Measurements from ENCODE around the gene UQCC5. TPM values are rescaled to one million over a fixed set of nuclear protein-coding genes. Genes with fewer than 3 reads are reported as not detected.

Gene UQCC5
- total RNA-seq, 1 donor from 2014 or later, result 22.8 TPM

- no peak for DNase-seq (ENCODE audit: extremely low spot score, unreplicated experiment)
- no peaks in the 10 kb centered on the region for H3K36me3 Mint-ChIP-seq
- no peak overlapping the region for H3K27ac Mint-ChIP-seq
- no peaks in the 10 kb centered on the region for H3K27me3 Mint-ChIP-seq
- no peaks in the 10 kb centered on the region for H3K9me3 Mint-ChIP-seq
- no peaks in the 10 kb centered on the region for H3K4me1 Mint-ChIP-seq (ENCODE audit: unreplicated experiment)
- TF ChIP-seq CTCF (conservative IDR thresholded peaks at IDR 0.05), result no peak
- H3K4me3 Mint-ChIP-seq, result no peak overlapping the region
Measured at GRCh38 chr3:52502808-52503350, 33.5 kb upstream of the UQCC5 start.

GRCh38 chr3:52503788-52504424 lies 32.5 kb upstream of the UQCC5 start:
- H3K27ac Mint-ChIP-seq, result no peak overlapping the region
- no peak for DNase-seq (ENCODE audit: extremely low spot score, unreplicated experiment)
- no peak for TF ChIP-seq CTCF (conservative IDR thresholded peaks at IDR 0.05)
- no peaks in the 10 kb centered on the region for H3K36me3 Mint-ChIP-seq
- no peaks in the 10 kb centered on the region for H3K4me1 Mint-ChIP-seq (ENCODE audit: unreplicated experiment)
- no peaks in the 10 kb centered on the region for H3K9me3 Mint-ChIP-seq
- H3K27me3 Mint-ChIP-seq, result no peaks in the 10 kb centered on the region
- no peak overlapping the region for H3K4me3 Mint-ChIP-seq

- no peak for DNase-seq (ENCODE audit: extremely low spot score, unreplicated experiment)
- Mint-ChIP-seq H3K9me3 (no peaks in the 10 kb centered on the region), H3K27me3 (no peaks in the 10 kb centered on the region), H3K27ac (no peak overlapping the region), H3K4me1 (ENCODE audit: unreplicated experiment) (no peaks in the 10 kb centered on the region), H3K36me3 (no peaks in the 10 kb centered on the region), H3K4me3 (no peak overlapping the region)
- TF ChIP-seq CTCF (conservative IDR thresholded peaks at IDR 0.05), result no peak
Measured at GRCh38 chr3:52504977-52505376, 31.4 kb upstream of the UQCC5 start.

- Mint-ChIP-seq H3K27ac (no peak overlapping the region), H3K4me1 (ENCODE audit: unreplicated experiment) (no peaks in the 10 kb centered on the region), H3K9me3 (no peaks in the 10 kb centered on the region), H3K27me3 (no peaks in the 10 kb centered on the region), H3K36me3 (no peaks in the 10 kb centered on the region), H3K4me3 (no peak overlapping the region)
- TF ChIP-seq CTCF (conservative IDR thresholded peaks at IDR 0.05), result no peak
- no peak for DNase-seq (ENCODE audit: extremely low spot score, unreplicated experiment)
Measured at GRCh38 chr3:52506266-52506966, 30.0 kb upstream of the UQCC5 start.

GRCh38 chr3:52507359-52507758 lies 29.0 kb upstream of the UQCC5 start:
- TF ChIP-seq CTCF (conservative IDR thresholded peaks at IDR 0.05), result no peak
- no peaks in the 10 kb centered on the region for H3K9me3 Mint-ChIP-seq
- no peaks in the 10 kb centered on the region for H3K4me1 Mint-ChIP-seq (ENCODE audit: unreplicated experiment)
- DNase-seq (ENCODE audit: extremely low spot score, unreplicated experiment), result no peak
- no peak overlapping the region for H3K4me3 Mint-ChIP-seq
- H3K27ac Mint-ChIP-seq, result no peak overlapping the region
- H3K27me3 Mint-ChIP-seq, result no peaks in the 10 kb centered on the region
- H3K36me3 Mint-ChIP-seq, result no peaks in the 10 kb centered on the region
